Stimulated activated naive CD4-positive, alpha-beta T cell (primary cell): ENCODE results near the gene CBX6.
"Not testable (repeated sequence)": the region's sequence is repeated elsewhere in the genome, so short reads cannot be mapped to it uniquely, and the experiment has no call there.

ENCODE experiments used
- DNase-seq, 6 experiments: peaks; one replicate each; lab custom pipeline; 2025; lab: John Stamatoyannopoulos, UW

Gene CBX6

GRCh38 chr22:38861170-38861876 lies 10.7 kb downstream of the CBX6 start:
- DNase-seq: no peak

GRCh38 chr22:38860283-38861169 lies 11.5 kb downstream of the CBX6 start:
- DNase-seq: no peak

- DNase-seq: no peak
Measured at GRCh38 chr22:38859581-38860282, 12.3 kb downstream of the CBX6 start.

GRCh38 chr22:38858492-38858891 lies 13.5 kb downstream of the CBX6 start:
- no peak for DNase-seq

- not testable (repeated sequence) for DNase-seq
Measured at GRCh38 chr22:38854476-38854875, 17.5 kb downstream of the CBX6 start.

GRCh38 chr22:38853883-38854282 lies 18.1 kb downstream of the CBX6 start:
- not testable (repeated sequence) for DNase-seq

- no peak for DNase-seq
Measured at GRCh38 chr22:38853196-38853651, 18.8 kb downstream of the CBX6 start.

- no peak for DNase-seq
Measured at GRCh38 chr22:38852522-38852921, 19.5 kb downstream of the CBX6 start.

- DNase-seq: no peak
Measured at GRCh38 chr22:38850941-38851849, 20.8 kb downstream of the CBX6 start.

GRCh38 chr22:38850399-38850798 lies 21.6 kb downstream of the CBX6 start:
- no peak for DNase-seq

GRCh38 chr22:38849811-38850210 lies 22.2 kb downstream of the CBX6 start:
- no peak for DNase-seq

GRCh38 chr22:38846412-38846811 lies 25.6 kb downstream of the CBX6 start:
- no peak for DNase-seq

- no peak for DNase-seq
Measured at GRCh38 chr22:38845004-38845740, 26.8 kb downstream of the CBX6 start.

- DNase-seq: no peak
Measured at GRCh38 chr22:38844315-38845003, 27.6 kb downstream of the CBX6 start.

GRCh38 chr22:38843657-38844314 lies 28.2 kb downstream of the CBX6 start, which contains the start of gene NPTXR:
NPTXR (minus strand) TSS chr22:38844028.
- peak in 5 of 6 experiments; percentile 22 to 44 (median 37) for DNase-seq

- peak; percentile 21 to 62 (median 36) for DNase-seq
Measured at GRCh38 chr22:38843201-38843656, 28.8 kb downstream of the CBX6 start.

GRCh38 chr22:38842512-38843200 lies 29.4 kb downstream of the CBX6 start:
- DNase-seq: no peak

- DNase-seq: no peak
Measured at GRCh38 chr22:38841635-38842034, 30.4 kb downstream of the CBX6 start.

- no peak for DNase-seq
Measured at GRCh38 chr22:38841211-38841610, 30.8 kb downstream of the CBX6 start.
